Stimulated activated CD4-positive, alpha-beta T cell treated with anti-CD3 and anti-CD28 coated beads, Interleukin-2, amount 100 ng/mL, for 4 hours (primary cell): ENCODE data around the gene TMCC1.
"Not testable (repeated sequence)": the region's sequence is repeated elsewhere in the genome, so short reads cannot be mapped to it uniquely, and the experiment has no call there.

ENCODE experiments used
- DNase-seq: peaks from one replicate; pipeline ENCODE4 v3.0.0-alpha.2; 2020; ENCODE audit warnings: low read depth

TMCC1 gene

DNA sequence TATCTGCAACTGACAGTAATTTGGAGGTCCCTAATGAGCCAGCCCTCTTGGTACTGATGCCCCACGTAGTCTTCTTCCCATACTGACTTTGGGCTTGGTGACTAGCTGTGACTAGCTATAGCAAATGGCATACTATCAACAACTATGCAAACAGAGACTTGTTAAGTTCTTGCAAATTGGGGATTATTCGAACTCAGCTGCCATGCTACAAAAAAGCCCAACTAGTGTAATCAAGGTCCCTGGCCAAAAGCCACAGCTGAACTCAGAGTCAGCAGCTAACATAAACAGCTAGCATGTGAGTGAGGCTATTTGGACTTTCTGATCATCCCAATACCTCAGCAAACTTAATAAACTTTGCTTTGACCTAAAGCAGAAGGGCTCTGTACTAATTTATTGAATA is 165.8 kb downstream of the TMCC1 start:
- no peak for DNase-seq

DNA sequence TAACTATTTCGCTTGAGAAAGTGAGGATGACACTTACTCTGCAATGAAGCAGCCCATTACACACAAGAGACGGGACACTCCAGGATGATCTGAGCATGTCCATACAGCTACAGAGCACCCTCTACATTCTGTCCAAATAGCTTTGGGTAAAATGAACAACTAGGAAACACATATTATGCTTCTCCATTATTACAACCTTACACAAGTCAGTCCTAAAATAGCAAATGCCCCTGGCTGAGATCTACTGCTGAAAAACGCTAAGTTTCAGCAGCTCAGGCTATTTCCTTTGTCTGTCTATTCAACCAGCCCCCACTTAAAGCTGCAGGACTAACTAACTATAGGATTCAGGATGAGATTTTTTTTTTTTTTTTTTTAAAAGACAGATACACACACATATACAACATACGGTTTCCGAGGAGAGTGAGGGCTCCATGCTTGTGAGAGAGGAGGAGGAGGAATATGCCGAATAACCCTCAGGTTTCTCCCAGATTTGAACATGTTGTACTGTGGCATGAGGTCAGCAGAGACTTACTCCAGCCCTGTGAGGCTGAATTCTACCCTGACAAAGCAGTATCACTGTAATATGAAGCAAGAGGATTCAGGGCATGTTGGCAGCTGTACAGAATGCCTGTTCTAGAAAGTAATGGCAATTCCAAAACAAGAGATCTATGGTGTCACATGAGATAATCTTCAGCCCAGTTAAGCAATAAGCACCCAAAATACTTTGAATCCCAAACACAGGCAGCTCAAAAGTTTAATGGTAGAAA is 169.8 kb downstream of the TMCC1 start:
- DNase-seq, result no peak

DNA sequence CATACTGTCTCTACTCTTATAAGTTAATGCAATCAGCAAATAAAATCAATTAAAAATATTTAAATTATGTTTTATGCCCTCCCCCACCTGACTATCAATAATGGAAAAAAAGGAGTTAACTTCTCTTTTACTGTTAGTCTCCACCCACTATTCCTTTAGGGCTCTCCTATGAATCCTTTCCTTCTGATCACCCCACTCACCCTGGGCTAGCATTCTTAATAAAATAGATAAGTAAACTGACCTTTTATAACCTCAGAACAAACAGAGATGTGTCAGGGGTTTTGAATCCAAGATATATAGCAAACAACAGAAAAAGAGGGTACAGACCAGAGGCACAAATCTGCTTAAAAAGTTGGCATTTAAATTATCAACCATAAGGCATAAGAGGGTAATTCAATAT is 171.0 kb downstream of the TMCC1 start:
- DNase-seq, result no peak

- DNase-seq, result no peak
Observed at GRCh38 chr3:129718201-129718600, 175.3 kb downstream of the TMCC1 start.

GRCh38 chr3:129715854-129716253 is 177.7 kb downstream of the TMCC1 start:
- no peak for DNase-seq

DNA sequence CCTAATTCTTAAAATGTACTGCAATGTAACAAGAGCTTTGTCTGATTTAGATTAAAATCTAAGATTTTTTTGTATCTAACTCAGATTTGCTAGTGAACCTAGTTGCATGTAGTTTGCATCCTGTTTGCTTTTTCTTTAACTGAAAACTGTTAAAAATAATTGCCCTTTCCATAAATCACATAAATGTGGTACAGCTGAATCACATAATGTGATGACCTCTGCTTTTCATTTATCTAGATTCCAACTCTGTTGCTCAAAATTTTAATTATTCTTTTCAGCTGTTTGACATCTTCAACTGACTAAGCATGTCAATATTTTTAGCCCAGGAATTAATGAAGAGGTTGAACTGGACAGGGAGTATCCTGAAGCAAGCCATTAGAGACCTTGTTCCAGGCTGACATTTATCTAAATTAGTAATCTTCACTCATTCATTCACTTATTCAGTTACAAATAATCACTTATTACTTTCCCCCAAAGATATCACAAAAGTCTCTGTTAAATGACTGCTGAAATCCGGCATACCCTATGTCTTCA is 185.1 kb downstream of the TMCC1 start:
- DNase-seq, result no peak

DNA sequence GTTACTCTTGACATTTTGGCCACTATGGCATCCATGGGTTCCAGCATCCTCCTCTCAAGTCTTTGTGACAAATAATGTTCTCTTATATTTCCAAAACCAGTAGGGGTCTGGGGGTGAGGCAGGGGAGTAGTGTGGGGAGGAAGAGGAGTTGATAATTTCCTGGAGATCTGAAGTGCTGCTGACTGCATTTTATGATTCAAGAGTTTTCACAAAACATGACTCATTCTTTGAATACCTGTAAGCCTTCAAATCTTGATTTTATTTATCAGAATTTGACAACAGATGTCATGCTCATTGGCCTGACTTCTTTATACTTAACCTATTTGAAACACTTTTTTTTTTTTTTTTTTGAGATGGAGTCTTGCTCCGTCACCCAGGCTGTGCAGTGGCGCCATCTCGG is 188.2 kb downstream of the TMCC1 start:
- DNase-seq, result no peak

DNA sequence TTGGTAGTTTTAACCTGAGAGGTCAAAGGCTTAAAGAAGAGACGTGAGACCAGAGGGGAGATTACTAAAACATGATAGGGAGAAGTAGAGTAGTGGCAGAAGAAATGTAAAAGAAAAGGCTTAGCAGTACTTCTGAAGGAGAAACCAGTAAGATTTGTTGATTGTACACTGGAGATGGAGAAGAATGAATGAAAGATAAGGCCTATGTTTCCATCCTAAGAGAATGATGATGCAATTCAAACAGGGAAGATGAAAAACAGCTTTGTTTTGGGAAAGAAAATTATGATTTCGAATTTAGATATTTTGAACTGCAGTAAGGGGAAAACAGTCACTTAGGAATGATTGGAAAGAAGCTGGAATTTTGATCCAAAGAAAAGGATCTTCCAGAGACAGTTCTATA is 189.6 kb downstream of the TMCC1 start:
- DNase-seq, result no peak

GRCh38 chr3:129702934-129703712 is 190.4 kb downstream of the TMCC1 start:
- DNase-seq, result no peak

DNA sequence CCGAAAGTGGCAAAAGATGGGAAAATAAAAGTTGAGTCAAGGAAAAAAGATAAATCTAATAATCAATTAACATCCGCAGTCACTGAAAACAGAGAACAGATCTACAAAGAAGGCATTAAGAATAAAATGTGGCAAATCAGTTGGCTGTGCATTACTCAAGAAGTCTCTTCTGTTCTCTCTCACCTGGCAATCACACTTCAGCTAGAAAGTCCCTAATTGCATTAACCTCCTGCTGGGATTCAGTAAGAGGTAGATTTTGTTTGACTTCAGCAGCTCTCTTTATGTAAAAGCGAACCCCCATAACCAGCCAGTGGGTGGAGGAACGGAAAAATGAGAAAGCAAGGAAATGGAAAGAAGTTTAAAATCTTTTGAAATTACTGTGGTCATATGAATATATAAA is 192.3 kb downstream of the TMCC1 start:
- no peak for DNase-seq

DNA sequence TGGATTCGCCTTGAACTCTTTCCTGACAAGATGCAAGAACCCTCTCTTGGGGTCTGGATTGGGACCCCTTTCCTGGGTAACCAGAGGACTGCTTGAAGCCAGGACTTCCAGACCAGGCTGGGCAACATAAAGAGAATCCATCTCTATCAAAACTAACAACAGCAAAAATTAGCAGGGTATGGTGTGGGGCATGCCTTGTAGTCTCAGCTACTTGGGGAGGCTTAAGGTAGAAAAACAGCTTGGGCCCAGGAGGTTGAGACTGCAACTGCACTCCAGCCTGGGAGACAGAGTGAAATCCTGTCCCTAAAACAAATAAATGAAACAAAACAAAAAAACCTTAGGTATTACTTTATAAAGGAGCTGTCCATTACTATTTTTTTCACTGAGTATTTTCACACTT is 193.9 kb downstream of the TMCC1 start:
- no peak for DNase-seq

- no peak for DNase-seq
Observed at GRCh38 chr3:129699199-129699598, 194.3 kb downstream of the TMCC1 start.

DNA sequence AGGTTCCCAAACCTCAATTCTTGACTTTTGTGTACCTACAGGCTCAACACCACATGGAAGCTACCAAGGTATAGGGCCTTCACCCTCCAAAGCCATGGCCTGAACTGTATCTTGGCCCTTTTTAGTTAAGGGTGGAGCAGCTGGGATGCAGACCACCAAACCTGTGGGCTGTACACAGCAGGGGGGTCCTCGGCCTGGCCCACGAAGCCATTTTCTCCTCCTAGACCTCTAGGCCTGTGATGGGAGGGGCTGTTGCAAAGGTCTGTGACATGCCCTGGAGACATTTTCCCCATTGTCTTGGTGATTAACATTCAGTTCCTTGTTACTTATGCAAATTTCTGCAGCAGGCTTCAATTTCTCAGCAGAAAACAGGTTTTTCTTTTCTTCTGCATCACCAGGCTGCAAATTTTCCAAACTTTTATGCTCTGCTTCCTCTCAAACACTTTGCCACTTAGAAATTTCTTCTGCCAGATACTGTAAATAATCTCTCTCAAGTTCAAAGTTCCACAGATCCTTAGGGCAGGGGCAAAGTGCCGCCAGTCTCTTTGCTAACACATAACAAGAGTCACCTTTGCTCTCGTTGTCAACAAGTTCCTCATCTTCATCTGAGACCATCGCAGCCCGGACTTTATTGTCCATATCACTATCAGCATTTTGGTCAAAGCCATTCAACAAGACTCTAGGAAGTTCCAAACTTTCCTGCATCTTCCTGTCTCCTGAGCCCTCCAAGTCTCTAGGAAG is 196.1 kb downstream of the TMCC1 start:
- DNase-seq, result no peak

- not testable (repeated sequence) for DNase-seq
Observed at GRCh38 chr3:129696430-129696829, 197.1 kb downstream of the TMCC1 start.

DNA sequence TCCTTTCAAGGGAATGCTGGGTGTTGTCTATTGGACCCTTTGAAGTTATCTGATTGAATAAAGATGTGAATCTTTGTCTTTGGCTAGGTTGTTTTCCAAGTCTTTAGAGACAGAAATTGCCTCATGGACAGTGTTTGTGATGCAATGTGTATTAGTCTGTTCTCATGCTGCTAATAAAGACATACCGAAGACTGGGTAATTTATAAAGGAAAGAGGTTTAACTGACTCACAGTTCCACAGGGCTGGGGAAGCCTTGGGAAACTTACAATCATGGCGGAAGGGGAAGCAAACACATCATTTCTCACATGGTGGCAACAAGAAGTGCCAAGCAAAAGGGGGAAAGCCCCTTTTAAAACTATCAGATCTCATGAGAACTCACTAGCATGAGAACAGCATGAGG is 198.3 kb downstream of the TMCC1 start:
- no peak for DNase-seq

- DNase-seq, result no peak
Observed at GRCh38 chr3:129694228-129694627, 199.3 kb downstream of the TMCC1 start.

GRCh38 chr3:129692743-129693142 is 200.8 kb downstream of the TMCC1 start:
- no peak for DNase-seq

- DNase-seq, result no peak
Observed at GRCh38 chr3:129690963-129691362, 202.5 kb downstream of the TMCC1 start.

- DNase-seq, result peak; percentile 21
Observed at GRCh38 chr3:129690406-129690805, 203.1 kb downstream of the TMCC1 start.

GRCh38 chr3:129689036-129689435 is 204.5 kb downstream of the TMCC1 start:
- no peak for DNase-seq

DNA sequence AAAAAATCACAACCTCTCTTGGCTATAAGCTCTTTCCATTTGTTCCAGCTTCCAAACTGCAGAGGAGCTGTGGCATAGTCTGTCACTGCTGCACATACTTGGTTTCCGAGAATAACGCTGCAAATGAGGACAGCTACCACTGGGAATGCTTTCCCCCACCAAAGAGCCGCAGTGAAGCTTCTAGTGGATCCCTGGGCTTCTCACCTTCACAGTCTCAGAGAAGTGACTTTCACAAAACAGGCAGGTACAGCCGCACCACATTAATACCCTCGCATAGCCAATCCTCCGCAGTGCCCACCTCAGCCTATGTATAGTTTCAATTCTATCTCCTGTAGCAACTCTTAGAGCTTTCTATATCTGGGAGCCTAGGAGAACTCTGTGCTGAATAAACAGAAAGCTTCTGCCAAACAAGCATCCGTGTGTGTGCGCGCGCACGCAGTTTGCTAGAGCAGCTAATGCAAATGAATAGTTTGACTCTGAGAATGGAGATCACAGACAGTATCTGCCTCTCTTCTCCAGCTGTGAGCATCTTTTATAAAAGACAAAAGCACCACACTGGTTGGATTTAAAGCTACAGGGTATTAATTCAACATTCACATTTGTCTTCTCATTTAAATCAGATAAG is 205.1 kb downstream of the TMCC1 start:
- no peak for DNase-seq

DNA sequence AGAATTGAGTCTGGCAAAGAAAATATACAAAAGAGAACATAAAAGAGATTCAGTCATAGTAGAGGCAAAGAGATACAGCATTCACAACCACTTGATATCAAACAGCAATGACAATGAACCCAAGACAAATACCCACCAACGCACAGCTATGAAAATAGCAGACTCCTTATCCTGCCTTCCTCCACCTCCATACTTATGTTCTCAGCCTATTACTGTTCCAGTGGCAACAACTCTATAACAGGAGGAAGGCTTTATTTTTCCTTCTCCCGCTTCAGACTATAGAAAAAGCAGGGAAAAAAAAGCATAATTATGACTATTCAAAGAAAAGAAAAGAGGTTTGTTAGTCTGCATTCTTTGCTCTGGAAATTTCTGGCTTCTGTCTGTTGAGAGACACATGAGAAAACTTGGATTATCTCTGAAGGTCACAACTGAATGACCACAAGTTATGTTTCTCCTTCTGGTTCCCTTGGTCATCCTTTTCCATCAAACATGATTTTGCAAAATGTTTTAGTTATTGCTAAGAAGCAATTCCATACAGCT is 205.9 kb downstream of the TMCC1 start:
- DNase-seq, result no peak
